IMR-90 (cell line): ENCODE results near the gene ACP4. TPM values are rescaled to one million over a fixed set of nuclear protein-coding genes. Genes with fewer than 3 reads are reported as not detected.

Experiments
- ATAC-seq: fragments of 200-7000 bp; cut with Tn5 transposase; 2 replicates; pipeline ENCODE4 v1.9.1; 2020; ENCODE audit warnings: low read depth, mild to moderate bottlenecking, moderate library complexity
- BruUV-seq: library from RNA; stranded (reverse); fragments of 400-500 nt; replicated peaks from 2 replicates; lab custom pipeline; 2021; lab: Mats Ljungman, UMichigan
- CTCF ChIA-PET: fragments of 300-600 bp; formaldehyde crosslinking; extraction: SDS; loops from one replicate; lab custom pipeline; 2021; ENCODE audit warnings: antibody characterized with exemption; lab: Yijun Ruan, JAX
- POLR2A ChIA-PET: fragments of 300-600 bp; sonication (Branson Sonifier 250); formaldehyde crosslinking; loops from one replicate; lab custom pipeline; 2022; ENCODE audit warnings: antibody characterized with exemption; ENCODE audit not compliant: unreplicated experiment; lab: Charles Lee
- DNase-seq: peaks from one replicate; pipeline ENCODE4 v3.0.0; 2013
- H2AFZ ChIP-seq: replicated peaks from 2 replicates; pipeline ENCODE3; 2013; ENCODE audit warnings: low read length, mild to moderate bottlenecking; ENCODE audit not compliant: poor library complexity
- H2AK5ac ChIP-seq: 2 replicates; pipeline ENCODE4 v1.6.1; 2013; ENCODE audit warnings: low read depth, low read length, inconsistent platforms
- H2AK9ac ChIP-seq: replicated peaks from 2 replicates; pipeline ENCODE3; 2013; ENCODE audit warnings: mild to moderate bottlenecking, low read depth, low read length, moderate library complexity; ENCODE audit not compliant: poor library complexity
- H2BK120ac ChIP-seq: 2 replicates; pipeline ENCODE4 v1.6.1; 2013; ENCODE audit warnings: low read depth, low read length, inconsistent platforms
- H2BK15ac ChIP-seq: 3 replicates; pipeline ENCODE4 v1.6.1; 2013; ENCODE audit warnings: low read depth, low read length, inconsistent platforms
- H2BK20ac ChIP-seq: 2 replicates; pipeline ENCODE4 v1.6.1; 2013; ENCODE audit warnings: low read depth, mild to moderate bottlenecking, inconsistent platforms, low read length, moderate library complexity
- H2BK5ac ChIP-seq: 2 replicates; pipeline ENCODE4 v1.6.1; 2013; ENCODE audit warnings: mild to moderate bottlenecking, low read depth, low read length, inconsistent platforms; ENCODE audit not compliant: poor library complexity, severe bottlenecking
- H3K14ac ChIP-seq: replicated peaks from 2 replicates; pipeline ENCODE4 v1.6.1; 2013; ENCODE audit warnings: low read depth, low read length, inconsistent platforms
- H3K18ac ChIP-seq: 2 replicates; pipeline ENCODE4 v1.6.1; 2013; ENCODE audit warnings: low read depth, low read length, control low read depth
- H3K23ac ChIP-seq: 2 replicates; pipeline ENCODE4 v1.6.1; 2013; ENCODE audit warnings: low read depth, low read length, inconsistent platforms
- H3K27ac ChIP-seq: 2 replicates; pipeline ENCODE4 v1.5.1; 2013; ENCODE audit warnings: mild to moderate bottlenecking, control low read depth, low read length; ENCODE audit not compliant: insufficient read depth
- H3K27me3 ChIP-seq: 2 replicates; pipeline ENCODE4 v1.6.1; 2013; ENCODE audit warnings: low read length; ENCODE audit not compliant: control insufficient read depth, insufficient read depth
- H3K36me3 ChIP-seq: 2 replicates; pipeline ENCODE4 v1.6.1; 2013; ENCODE audit warnings: low read length, mixed read lengths; ENCODE audit not compliant: control insufficient read depth, insufficient read depth
- H3K4ac ChIP-seq: 2 replicates; pipeline ENCODE4 v1.6.1; 2013; ENCODE audit warnings: low read depth, low read length, inconsistent platforms
- H3K4me1 ChIP-seq: 2 replicates; pipeline ENCODE4 v1.6.1; 2013; ENCODE audit warnings: low read length, mixed read lengths; ENCODE audit not compliant: control insufficient read depth, insufficient read depth
- H3K4me2 ChIP-seq: 2 replicates; pipeline ENCODE4 v1.6.1; 2013; ENCODE audit warnings: low read depth, mild to moderate bottlenecking, control low read depth, low read length, moderate library complexity
- H3K4me3 ChIP-seq: 2 replicates; pipeline ENCODE4 v1.5.1; 2013; ENCODE audit warnings: low read depth, mild to moderate bottlenecking, control low read depth, low read length, moderate library complexity; ENCODE audit not compliant: insufficient read depth
- H3K56ac ChIP-seq: 2 replicates; pipeline ENCODE4 v1.6.1; 2013; ENCODE audit warnings: low read length, inconsistent platforms; ENCODE audit not compliant: insufficient read depth; ENCODE audit errors: extremely low read depth
- H3K79me1 ChIP-seq, 2 experiments: 2 replicates each; pipeline ENCODE4 v1.6.1; 2013; ENCODE audit warnings: low read length in 2 of 2, inconsistent platforms in 1 of 2, low read depth in 1 of 2
- H3K9ac ChIP-seq: 2 replicates; pipeline ENCODE4 v1.6.1; 2013; ENCODE audit warnings: low read depth, low read length, control low read depth
- H3K9me1 ChIP-seq: 2 replicates; pipeline ENCODE4 v1.6.1; 2013; ENCODE audit warnings: low read length, inconsistent platforms; ENCODE audit not compliant: insufficient read depth
- H3K9me3 ChIP-seq: 2 replicates; pipeline ENCODE4 v1.6.1; 2013; ENCODE audit warnings: low read length; ENCODE audit not compliant: control insufficient read depth, insufficient read depth
- H4K20me1 ChIP-seq: 2 replicates; pipeline ENCODE4 v1.6.1; 2013; ENCODE audit warnings: low read length, inconsistent platforms; ENCODE audit not compliant: insufficient read depth
- H4K5ac ChIP-seq: 2 replicates; pipeline ENCODE4 v1.6.1; 2013; ENCODE audit warnings: mild to moderate bottlenecking, low read depth, low read length, control low read depth
- H4K8ac ChIP-seq, 2 experiments: 2 replicates each; pipeline ENCODE4 v1.6.1; 2013; ENCODE audit warnings: low read depth in 2 of 2, low read length in 2 of 2, control low read depth in 1 of 2, inconsistent platforms in 1 of 2
- H4K91ac ChIP-seq: 2 replicates; pipeline ENCODE4 v1.6.1; 2013; ENCODE audit warnings: low read depth, low read length, inconsistent platforms; ENCODE audit not compliant: insufficient read depth
- MAZ ChIP-seq: IDR thresholded peaks from 2 replicates; pipeline ENCODE4 v1.6.1; 2012; ENCODE audit warnings: low read depth, mild to moderate bottlenecking, low read length, improper control_type of control experiment, moderate library complexity, borderline replicate concordance
- USF2 ChIP-seq: fragments of 150-350 bp; IDR thresholded peaks from 2 replicates; pipeline ENCODE4 v1.6.1; 2017; ENCODE audit warnings: mild to moderate bottlenecking, antibody characterized with exemption, low read length, low read depth
- WGBS, 2 experiments: methylation state at CpG; one replicate each; pipeline versions ENCODE4 v1.1.5 to v1.1.7; 2013; ENCODE audit warnings: missing lambda C conversion rate in 2 of 2; ENCODE audit not compliant: insufficient read length in 1 of 2; ENCODE audit errors: extremely low coverage in 2 of 2; 5-methylcytosine and 5-hydroxymethylcytosine counted together
- dilution Hi-C: fragments of 300-500 bp; cut with HindIII; formaldehyde crosslinking; loops from one replicate; pipeline ENCODE4 v1.14.3; 2018; ENCODE audit warnings: low sequenced_read_pairs; ENCODE audit not compliant: unreplicated experiment
- in situ Hi-C: fragments of 300-500 bp; cut with MboI; formaldehyde crosslinking; loops from 3 replicates; pipeline ENCODE4 v1.14.3; 2019; ENCODE audit warnings: low sequenced_read_pairs, inconsistent platforms, mixed read lengths
- intact Hi-C: fragments of 100-400 bp; cut with micrococcal nuclease; formaldehyde crosslinking; loops from 2 replicates; pipeline ENCODE4 v1.10.0; 2022
- polyA plus RNA-seq, 3 experiments: library from polyadenylated mRNA; depleted of rRNA; stranded (reverse); fragments of >200 nt; gene quantifications; 2 replicates each; pipeline ENCODE4 v1.2.3, GENCODE V29; 2012; ENCODE audit warnings: low replicate concordance in 1 of 3
- total RNA-seq: library from RNA; depleted of rRNA; stranded (reverse); fragments of >200 nt; gene quantifications from 2 replicates; pipeline ENCODE4 v1.2.3, GENCODE V29; 2012
- TF ChIP-seq, protein P1 (sequence below): fragments of 150-350 bp; IDR thresholded peaks from 2 replicates; pipeline ENCODE4 v1.6.1; 2016; ENCODE audit warnings: low read depth, mild to moderate bottlenecking, low read length, moderate library complexity, borderline replicate concordance

The ACP4 gene
- total and polyA plus RNA-seq, 2 of the 4 experiments (the other 2 are of a cell fraction) = not detected

GRCh38 chr19:50835785-50836542 lies 45.7 kb downstream of the ACP4 start:
- Histone ChIP-seq H3K4me3 (peak overlapping the region; percentile 69), H2AK9ac (peak overlapping the region; percentile 17), H3K9me1 (no peaks in the 10 kb centered on the region), H3K27me3 (no peaks in the 10 kb centered on the region), H3K4ac (peak overlapping the region; percentile 55; the same call in 1 of the 2 replicates), H3K9ac (peak overlapping the region; percentile 54), H4K8ac (peak overlapping the region; percentile 41 to 86; a peak in 2 of 4 replicates), H3K27ac (no peak overlapping the region; the same call in 1 of the 2 replicates), H2BK120ac (no peak overlapping the region), H4K91ac (no peak overlapping the region), H3K18ac (peak overlapping the region; percentile 2; the same call in 1 of the 2 replicates), H3K79me1 (no peaks in the 10 kb centered on the region), H3K14ac (no peak overlapping the region), H3K9me3 (no peaks in the 10 kb centered on the region), H2BK5ac (no peak overlapping the region), H3K4me1 (no peaks in the 10 kb centered on the region), H3K36me3 (no peaks in the 10 kb centered on the region), H3K4me2 (peak overlapping the region; percentile 91), H3K56ac (no peak overlapping the region), H2AK5ac (no peak overlapping the region), H3K23ac (no peak overlapping the region; the same call in 1 of the 2 replicates), H2BK20ac (no peak overlapping the region), H2AFZ (peak overlapping the region; percentile 94), H4K5ac (peak overlapping the region; percentile 16; the same call in 1 of the 2 replicates), H2BK15ac (no peak overlapping the region), H4K20me1 (no peaks in the 10 kb centered on the region)
- ChIA-PET POLR2A (no interaction called here), CTCF (no interaction called here)
- in situ Hi-C loops = no loop called here
- BruUV-seq = no TSS peak
- TF ChIP-seq USF2 (no peak), MAZ (peak; percentile 72)
- TF ChIP-seq, protein P1, sequence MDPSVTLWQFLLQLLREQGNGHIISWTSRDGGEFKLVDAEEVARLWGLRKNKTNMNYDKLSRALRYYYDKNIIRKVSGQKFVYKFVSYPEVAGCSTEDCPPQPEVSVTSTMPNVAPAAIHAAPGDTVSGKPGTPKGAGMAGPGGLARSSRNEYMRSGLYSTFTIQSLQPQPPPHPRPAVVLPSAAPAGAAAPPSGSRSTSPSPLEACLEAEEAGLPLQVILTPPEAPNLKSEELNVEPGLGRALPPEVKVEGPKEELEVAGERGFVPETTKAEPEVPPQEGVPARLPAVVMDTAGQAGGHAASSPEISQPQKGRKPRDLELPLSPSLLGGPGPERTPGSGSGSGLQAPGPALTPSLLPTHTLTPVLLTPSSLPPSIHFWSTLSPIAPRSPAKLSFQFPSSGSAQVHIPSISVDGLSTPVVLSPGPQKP = no peak
- WGBS, 2 experiments = 14% methylated on average over 8 of the region's 67 CpGs; no CpG with 5 or more reads in 1 of the 2 experiments
- ATAC-seq (peak; percentile 97), DNase-seq (peak; percentile 45)
- dilution Hi-C loops = no loop called here
- intact Hi-C loops = no loop called here
